Stimulated activated CD4-positive, alpha-beta T cell treated with anti-CD3 and anti-CD28 coated beads, Interleukin-4, amount 100 ng/mL, for 24 hours (primary cell): ENCODE measurements around the gene SESN1.
A peak's percentile ranks its signal among the peaks of the same experiment; 100 is the strongest.
"Not testable (repeated sequence)": the region's sequence is repeated elsewhere in the genome, so short reads cannot be mapped to it uniquely, and the experiment has no call there.

Experiments used
- DNase-seq: peaks from one replicate; pipeline ENCODE4 v3.0.0-alpha.2; 2020

SESN1 gene

DNA sequence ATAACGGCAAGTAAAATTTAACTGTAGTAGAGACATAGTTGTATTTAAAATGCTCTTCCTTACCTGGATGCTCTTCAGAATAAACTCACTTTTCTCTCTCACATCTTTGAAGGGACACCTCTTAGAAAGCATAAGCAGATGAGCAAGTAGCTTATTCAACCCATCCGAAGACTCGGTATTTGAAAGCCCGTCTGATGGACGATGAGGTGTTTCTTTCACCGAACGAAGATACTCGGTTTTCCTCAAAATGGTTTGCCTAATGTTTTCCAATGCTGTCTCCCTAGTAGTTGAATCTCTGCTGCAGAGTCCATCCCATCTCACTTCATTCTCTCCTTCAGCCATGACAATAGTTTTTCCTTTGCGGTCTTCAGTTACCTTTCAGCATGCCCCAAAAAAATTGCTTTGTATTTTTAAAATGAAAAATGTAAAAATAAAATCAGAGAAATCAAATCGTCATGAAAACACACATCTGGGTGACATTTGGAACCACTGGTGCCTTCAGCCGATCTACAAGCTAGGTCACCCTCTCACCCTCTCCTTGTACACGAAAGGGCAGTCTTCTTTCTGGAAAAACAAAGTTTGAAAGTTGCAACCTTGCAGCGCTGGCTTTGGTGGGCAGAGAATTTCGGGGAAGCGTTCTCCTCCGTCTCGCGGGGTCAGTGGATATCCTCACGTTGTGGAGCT lies 772 bp downstream of the SESN1 start:
- DNase-seq = no peak

DNA sequence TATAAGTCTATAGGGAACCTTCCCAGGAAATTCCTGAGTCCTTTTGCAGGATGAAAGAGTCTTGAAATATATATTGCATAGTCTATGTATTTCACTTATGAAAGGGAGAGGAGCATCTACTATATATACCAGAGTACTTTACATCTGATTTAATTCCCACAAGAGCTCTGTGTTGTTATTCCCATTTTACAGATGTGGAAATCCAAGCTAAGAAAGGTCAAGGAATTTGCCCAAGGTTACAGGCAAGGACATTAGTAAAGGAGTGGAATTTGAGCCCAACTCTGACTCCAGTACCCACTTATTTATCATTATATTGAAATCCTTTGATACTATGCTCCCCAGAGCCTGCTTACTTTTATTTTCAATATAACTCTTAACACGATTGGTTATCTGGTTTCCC lies 2.6 kb downstream of the SESN1 start:
- DNase-seq = no peak

DNA sequence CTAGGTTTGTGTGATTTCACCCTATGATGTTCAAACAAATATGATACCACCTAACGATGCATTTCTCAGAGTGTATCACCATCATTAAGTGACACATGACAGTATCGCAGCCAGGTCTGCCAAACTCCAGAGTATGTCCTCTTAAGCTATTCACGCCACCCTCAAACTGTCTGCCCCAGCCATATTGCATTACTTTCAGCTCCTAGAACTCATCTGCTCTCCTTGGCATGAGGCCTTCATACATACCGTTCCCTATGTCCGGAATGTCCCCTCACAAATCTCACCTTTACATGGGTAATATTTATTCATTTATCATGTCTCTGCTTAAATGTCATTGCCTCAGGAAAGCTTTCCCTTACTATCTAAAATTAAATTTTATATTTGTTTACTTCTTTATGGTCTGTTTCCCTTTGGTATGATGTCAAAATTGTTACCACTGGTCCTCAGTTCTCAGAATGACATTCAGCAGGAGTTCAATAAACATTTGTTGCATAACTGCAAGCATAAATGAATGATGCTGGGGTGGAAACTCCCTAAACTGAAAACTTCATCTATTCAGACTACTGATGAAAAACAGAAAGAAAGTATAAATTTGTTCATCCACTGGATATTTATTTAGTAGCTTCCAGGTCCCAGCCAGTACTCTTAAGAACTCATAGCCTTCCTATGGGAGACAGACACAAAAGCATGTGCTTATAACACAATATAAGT lies 3.2 kb downstream of the SESN1 start:
- DNase-seq = no peak

DNA sequence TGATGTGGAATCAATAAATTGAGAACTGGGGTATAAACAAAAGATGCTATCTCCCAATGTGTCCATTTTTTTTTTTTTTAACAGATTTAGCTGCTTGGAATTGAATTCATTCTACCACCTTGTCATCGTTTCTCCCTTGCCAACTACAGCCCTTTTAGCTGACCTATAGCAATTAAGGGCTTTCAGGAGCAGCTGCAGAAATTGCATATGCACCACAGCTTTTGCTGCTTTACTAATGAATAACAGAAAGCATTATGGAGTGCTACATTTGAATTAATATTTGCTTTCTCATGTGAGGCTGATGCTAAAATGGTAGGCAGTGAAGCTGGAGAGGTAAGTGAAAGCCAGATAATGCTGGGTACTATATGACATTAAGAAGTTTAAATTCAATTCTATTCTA lies 5.7 kb downstream of the SESN1 start:
- no peak for DNase-seq

DNA sequence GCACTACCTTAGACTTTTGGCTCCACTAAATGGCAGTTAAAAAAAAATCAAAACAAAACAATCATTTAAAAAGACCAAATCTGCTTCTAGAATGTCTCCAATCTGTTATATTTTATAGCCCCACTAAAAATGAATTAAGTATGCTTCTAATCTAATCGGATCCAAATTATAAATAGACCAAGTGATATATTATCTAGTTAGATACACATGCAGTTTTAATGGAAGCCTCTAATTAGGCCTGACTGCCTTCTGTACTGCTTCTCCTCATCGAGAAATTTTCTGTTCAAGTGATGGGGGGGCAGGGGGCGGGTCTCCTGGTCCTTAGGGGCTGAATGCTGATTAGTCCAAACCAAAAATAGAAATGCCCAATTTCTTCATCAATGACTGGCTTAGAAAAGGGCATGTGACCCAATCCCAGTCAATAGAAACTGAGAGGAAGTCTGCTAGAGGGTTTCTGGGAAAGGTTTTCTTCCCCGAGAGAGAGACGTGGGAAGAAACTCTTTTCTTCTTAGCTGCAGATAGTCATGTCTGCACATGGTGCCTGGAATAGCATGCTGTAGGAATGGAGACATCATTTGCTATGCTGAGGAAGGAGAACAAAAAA lies 6.9 kb downstream of the SESN1 start:
- no peak for DNase-seq

DNA sequence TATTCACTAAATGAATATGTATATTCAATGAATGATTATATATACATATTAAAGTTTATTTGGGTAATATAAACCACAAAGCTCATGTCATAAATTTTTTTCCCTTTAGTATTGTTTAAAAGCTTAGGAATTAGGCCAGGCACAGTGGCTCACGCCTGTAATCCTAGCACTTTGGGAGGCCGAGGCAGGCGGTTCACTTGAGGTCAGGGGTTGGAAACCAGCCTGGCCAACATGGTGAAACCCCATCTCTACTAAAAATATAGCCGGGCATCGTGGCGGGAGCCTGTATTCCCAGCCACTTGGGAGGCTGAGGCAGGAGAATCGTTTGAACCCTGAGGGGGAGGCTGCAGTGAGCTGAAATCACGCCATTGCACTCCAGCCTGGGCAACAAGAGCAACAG lies 10.5 kb downstream of the SESN1 start:
- not testable (repeated sequence) for DNase-seq

DNA sequence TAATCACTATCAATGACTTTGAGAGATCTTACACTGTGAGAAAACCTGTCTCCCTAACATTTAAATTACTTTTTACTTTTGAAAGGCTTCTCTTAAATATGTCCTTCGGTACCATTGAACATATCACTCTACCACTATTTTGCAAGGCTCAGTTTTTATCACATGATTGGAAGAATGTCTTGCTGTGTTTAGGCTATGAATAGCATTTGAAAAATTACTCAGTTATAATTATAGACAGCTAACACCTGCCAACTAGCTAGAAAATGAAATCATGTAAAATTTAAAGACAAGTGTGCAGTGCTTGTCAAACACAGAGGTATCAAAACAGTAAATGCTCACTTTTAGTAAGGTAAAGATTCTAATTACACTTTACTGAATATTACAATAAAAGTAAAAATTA lies 11.0 kb downstream of the SESN1 start:
- no peak for DNase-seq

DNA sequence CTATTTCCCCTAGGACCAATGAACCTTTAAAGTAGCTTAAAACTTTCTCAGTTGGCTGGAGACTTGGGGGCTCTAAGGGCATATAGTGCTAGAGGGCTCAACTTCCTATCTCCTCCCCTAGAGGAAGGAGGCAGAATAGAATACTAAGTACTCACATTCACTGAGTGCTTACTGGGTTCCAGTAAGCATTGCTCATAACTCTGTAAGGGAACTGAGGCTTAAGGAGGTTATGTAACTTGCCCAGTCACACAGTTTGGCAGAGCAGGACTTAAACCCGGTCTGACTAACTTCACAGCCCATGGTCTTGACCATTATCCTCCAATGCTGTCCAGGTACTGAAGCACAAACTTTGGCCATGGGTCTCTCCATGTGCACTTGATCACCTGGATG lies 12.5 kb downstream of the SESN1 start:
- no peak for DNase-seq

DNA sequence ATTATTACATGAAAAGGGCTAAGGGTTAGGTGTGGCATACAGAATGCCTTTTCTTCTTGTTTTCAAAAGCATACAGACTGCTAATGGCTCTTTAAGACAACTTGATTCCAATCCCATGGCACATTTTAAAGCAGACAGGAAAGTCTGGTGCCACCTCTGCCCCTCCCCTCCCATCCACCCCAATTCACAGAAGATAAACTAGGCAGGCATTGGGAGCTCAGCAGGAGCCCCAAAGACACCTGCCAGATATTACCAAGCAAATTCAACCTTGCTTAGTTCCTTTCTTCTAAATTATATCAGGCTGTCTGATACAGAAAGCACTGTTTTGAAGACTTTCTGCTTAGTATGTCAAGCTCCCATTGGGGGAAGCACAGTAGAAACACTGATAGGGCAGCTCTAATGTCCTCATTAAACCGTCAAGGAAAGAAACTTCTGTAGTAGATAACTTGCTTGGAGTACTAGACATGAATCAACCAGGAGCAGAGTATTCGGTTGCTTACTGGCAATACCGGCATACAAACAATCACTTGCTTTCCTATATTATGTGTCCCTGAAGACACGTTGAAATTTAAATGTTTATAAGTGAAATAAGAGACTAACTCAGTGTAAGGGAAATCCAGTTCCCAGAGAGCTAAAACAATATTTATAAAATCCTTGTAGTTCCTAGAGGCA lies 13.0 kb downstream of the SESN1 start:
- DNase-seq = no peak

DNA sequence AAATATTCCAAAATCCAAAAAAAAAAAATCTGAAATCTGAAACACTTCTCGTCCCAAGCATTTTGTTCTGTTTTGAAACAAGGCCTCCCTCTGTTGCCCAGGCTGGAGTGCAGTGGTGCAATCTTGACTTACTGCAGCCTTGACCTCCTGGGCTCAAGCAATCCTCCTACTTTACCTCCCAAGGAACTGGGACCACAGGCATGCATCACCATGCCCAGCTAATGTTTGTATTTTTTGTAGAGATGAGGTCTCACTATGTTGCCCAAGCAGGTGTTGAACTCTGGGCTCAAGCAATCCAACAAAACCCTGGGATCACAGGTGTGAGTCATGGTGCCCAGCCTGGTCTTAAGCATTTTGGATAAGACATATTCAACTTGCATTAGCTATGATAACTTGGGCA lies 13.6 kb downstream of the SESN1 start:
- no peak for DNase-seq

DNA sequence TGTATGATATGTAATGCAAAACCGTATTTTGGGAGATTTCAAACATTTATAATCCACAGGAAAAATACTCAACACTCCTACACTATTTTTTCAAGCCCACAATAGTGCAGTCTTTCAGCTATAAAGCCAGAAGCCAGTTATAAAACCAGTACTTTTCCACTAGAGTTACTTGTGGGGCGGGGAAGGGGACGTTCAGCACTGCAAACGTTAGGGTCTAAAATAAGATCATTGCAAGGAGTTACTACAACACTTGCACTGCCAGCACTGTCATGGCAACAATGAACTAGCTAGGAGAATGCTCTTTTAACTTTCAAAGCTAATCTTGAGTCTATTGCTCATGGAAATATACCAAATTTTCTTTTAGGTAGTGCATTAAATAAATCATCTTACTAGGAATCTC lies 14.7 kb downstream of the SESN1 start:
- no peak for DNase-seq

DNA sequence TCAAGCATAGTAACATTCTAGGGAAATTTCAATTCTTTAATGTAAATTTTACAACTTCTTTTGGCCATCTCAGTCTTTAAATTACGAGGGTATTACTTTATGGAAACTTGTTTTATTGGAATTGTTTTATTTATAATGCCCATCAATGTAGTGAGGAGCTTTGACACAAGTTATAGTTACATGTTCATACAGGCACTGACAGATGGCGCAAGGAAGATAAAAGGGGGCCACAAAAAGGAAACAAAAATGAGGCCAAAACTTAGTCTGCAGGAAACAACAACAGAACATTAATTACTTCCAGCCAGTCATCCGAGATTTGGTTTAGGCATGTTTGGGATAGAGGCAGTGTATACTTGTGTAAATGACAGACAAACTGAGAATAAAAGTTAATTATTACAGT lies 18.3 kb downstream of the SESN1 start:
- no peak for DNase-seq

DNA sequence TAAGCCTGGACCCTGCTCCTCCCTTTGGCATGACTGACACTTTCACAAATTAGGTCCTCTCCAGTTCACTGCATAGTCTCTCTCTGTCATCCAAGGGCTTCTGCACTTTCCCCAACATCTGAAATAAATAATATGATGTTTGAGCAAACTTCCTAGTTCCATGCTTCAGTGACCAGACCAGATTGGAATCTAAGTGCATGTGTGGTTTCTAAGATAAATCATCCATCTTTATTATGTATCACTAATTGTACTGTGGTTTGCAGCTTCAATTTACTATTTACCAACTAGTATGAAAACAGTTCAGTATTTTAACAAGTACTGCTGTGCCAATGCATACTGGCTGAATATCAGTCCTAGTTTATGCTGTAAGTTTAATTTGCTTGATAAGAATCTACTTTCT lies 18.7 kb downstream of the SESN1 start:
- no peak for DNase-seq

DNA sequence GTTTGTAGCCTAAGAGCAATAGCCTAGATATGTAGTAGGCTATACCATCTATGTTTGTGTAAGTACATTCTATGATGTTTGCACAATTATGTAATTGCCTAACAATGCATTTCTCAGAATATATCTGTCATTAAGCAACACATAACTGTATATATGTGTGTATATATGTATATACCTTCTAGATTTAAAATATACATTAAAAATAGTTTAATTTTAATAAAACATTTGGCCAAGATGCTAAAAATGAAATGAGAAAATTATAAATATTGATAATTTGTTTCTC lies 20.6 kb downstream of the SESN1 start:
- DNase-seq = no peak

DNA sequence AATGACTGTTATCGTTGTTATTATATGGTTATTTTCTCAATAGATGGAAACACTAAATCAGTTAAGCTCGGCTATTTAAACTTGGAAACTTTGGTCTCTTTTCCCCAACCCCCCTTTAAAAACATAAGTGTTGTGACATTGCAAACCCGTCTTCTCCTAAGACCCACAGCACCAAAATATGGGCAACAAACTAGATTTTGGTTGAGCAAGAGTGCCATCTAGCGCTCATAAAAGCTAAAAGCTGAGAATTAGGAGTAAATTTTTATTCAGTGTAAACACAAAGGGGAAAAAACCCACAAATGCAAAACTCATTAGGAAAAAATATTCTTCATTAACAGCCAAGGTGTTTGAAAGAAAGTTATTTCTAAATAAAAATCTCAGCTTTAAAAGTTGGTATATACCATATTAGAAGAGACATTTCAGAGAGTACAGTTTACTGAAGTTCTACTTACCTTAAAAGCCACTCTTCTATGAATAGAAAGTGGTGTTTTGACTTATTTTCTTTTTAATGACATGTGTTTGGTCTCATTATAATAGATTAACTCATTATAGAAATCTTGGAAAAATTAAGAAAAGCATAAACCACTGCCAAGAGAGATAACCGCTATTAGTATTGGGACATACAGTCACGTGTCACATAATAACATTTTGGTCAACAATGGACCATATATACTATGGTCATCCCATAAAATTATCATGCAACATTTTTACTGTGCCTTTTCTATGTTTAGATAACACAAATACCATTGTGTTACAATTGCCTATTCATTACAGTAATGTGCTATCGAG lies 21.1 kb downstream of the SESN1 start:
- DNase-seq = peak; percentile 67

DNA sequence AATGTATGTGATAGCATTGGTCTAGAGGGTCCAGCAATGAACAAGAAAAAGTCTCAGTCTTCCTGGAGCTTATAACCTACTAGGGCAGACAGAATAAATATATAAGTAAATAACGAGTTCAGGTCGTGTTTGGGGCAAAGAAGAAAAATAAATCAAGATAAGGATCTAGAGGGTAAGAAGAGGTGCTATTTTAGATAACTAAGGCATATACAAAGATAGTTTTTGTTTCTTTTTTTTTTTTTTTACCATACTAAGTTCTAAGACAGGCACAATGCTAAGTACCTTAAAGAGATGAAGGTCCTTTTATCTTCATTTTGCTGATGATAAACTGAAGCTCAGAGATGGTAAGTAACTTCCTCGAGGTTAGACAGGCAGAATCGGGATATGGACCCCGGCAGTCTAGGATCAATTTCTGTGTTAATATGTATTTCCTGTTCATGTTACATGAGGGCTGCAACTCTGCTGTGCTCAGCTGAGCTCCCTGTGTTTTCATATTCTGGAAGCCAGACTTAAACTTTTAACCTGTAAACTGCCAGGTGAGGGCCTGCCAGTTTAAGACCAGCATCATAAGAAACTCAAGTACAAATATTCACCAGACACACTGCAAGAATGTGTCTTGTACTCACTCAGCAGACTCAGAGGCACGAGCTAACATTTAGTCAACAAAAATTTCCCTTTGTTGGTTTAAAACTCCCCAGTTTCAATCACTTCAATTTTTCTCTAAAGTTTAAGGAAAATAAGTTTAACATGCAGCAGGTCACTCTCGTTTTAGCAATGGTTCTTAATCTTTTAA lies 23.3 kb downstream of the SESN1 start:
- no peak for DNase-seq

DNA sequence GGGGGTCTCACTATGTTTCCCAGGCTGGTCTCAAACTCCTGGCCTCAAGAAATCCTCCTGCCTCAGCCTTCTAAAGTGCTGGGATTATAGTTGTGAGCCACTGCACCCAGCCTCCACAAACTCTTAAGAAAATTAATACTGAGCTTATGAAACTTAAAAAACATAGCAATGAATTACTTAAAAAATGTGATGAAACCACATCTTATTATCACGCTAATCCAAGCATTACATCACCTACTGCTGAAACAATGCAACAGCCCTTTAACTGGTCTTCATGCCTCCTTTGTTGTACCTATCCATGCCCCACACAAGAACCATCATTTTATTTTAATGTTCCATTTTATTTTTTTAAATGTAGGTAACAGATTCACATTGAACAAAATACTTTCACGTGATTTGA lies 24.9 kb downstream of the SESN1 start:
- DNase-seq = no peak

DNA sequence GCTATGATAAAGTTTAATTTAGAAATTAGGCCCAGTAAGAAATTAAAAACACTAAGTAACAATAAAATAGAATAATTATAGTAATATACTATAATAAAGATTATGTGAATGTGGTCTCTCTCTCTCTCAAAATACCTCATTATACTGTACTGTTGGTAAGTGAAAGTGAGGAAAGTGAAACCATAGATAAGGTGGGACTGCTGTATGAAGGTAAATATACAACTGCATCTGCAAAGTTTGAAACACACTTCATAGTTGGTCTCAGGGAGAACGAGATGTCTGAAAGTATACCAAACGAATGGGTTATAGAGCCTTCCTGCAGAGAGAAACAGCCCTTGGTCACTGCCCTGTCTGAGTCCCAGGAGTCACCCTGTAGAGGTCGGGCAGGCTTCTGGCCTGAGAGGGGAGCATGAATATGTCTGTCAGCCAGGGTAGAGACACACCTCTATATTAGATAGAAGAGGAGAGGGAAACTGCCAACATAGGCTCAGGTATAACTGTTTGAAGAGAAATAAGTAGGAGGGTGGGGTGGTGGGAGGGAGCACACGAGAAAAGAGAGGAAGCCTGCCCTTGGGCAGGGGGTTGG lies 31.8 kb downstream of the SESN1 start:
- no peak for DNase-seq

DNA sequence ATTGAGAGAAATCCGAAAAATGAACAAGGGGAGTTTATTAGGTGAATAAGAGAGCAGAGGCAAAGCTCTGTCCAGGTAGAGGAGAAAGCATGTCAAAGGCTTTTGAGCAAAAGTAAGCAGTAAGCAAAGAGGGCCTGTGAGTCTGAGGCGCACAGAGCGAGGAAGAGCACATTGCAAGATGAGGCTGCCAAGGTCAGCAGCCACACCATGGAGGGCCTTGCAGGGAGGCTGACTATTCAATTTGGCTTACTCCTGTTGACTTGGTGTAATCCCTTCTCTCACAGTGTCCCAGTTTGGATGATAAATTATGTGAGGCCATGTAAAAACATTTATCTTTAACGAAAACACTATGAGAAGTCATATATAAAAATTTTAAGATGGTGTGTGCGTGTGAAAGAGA lies 32.4 kb downstream of the SESN1 start:
- no peak for DNase-seq

DNA sequence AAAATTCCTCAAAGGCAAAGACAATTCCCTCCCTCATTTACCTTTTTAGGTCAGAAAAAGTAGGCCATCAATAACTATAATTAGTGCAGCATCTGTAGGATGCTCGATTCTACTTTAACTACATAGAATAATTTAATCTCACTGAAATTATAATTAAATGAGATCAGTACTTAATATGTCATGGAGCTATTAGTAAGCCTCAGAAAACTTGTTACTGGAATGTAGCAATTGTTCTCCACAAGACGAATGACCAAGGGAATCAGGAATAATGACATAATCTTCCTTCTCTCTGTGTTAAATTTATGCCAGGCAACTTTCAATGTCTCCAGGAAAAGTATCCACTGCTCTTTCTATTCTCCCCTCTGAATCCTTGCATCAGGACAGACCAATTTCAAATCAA lies 34.1 kb downstream of the SESN1 start:
- DNase-seq = no peak

DNA sequence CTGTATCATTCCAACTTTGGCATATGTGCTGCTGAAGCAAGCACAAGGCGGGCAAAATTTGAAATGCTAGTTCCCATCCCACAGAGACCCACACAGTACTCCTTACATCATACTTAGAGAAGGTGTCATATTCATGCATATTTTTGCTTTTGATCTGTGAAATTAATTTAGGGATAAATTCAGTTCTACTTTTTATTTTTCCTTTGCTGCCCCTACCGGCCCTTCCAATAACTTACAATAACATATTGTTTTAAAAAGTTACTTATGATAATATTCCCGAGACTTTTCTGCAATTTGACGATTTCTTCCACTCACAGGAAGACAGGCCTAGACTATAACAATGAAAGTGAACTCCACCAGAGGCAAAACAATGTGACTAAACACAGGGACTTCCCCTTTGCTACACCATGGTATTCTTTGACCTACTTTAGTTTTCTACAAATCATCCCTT lies 35.0 kb downstream of the SESN1 start:
- DNase-seq = peak; percentile 24

DNA sequence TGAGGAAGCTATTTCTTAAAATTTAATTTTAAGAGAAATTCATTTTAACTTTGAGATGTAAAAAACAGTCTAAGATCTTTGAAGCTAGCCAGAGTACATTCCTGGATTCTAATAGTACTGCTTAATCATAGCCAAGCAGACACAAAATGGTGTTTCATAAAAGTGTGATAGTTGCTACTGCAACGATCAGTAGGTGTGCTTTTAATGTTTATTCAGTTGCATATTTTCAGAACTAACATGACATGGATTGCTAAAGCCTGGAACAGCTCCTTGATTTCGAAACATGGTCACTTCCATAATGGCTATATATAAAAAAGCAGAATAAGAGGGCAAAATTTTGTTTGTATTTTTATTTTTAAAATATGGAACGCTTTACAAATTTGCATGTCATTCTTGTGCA lies 35.5 kb downstream of the SESN1 start:
- DNase-seq = no peak
